Dermis microvascular lymphatic vessel endothelial cell (primary cell): ENCODE data around the gene TIMM9. TPM values are rescaled to one million over a fixed set of nuclear protein-coding genes. Genes with fewer than 3 reads are reported as not detected.
"Not testable (repeated sequence)": the region's sequence is repeated elsewhere in the genome, so short reads cannot be mapped to it uniquely, and the experiment has no call there.

ENCODE experiments used
- DNase-seq, 2 donors: peaks; one replicate each; pipeline versions ENCODE4 v3.0.0 to v3.0.0-alpha.2; 2010; ENCODE audit warnings: low read depth in 2 of 2
- total RNA-seq: library from RNA; depleted of rRNA; stranded (reverse); fragments of >200 nt; gene quantifications from 2 replicates; pipeline ENCODE4 v1.2.1, GENCODE V29; 2014

The TIMM9 gene
- total RNA-seq, 1 donor from 2014 or later = 15.7 TPM

DNA sequence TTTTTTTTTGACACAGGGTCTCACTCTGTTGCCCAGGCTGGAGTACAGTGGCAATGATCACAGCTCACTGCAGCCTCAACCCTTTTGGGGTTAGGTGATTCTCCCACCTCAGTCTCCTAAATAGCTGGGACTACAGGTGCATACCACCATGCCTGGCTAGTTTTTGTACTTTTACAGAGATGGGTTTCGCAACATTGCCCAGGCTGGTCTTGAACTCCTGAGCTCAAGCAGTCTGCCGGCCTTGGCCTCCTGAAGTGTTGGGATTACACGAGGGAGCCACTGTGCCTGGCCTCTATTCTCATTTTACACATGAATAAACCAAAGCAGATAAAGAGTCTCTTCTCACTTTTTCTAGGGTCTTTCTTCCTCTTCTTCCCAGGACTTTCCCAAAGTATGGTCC is 28.4 kb downstream of the TIMM9 start:
- no peak for DNase-seq

DNA sequence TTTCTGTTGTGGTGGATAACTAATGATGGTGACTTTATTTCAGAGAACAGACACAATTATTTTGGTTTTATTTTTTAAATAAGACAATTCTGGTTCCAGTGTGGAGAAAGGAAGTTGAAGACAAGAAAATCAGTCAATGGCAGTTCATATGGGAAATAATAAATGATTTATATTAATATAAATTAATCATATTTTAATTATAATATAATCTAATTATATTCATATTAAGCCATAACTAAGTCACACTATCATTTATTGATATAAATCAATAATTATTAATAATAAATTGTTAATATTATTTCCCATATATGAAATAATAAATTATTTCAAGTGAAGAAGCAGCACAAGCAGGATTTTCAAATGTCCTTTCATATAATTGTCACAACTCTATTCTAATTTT is 28.8 kb downstream of the TIMM9 start:
- DNase-seq = no peak

DNA sequence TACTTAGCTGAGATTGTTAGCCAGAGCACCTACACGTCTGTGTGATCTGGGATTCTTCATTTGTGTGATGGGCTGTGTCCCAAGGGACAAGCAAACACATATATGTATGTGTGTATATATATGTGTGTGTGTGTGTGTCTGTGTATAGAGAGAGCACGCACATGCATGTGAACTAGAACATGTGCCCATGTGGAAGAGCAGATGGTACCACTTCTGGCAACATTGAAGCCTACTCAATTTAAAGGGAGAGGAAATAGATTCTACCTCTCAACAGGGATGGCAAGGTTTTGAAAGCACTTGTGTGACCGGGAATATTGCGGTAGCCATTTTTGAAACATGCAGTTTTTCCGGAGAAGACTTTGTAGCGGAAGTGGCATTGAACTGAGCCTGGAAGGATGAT is 30.2 kb downstream of the TIMM9 start:
- DNase-seq = no peak

DNA sequence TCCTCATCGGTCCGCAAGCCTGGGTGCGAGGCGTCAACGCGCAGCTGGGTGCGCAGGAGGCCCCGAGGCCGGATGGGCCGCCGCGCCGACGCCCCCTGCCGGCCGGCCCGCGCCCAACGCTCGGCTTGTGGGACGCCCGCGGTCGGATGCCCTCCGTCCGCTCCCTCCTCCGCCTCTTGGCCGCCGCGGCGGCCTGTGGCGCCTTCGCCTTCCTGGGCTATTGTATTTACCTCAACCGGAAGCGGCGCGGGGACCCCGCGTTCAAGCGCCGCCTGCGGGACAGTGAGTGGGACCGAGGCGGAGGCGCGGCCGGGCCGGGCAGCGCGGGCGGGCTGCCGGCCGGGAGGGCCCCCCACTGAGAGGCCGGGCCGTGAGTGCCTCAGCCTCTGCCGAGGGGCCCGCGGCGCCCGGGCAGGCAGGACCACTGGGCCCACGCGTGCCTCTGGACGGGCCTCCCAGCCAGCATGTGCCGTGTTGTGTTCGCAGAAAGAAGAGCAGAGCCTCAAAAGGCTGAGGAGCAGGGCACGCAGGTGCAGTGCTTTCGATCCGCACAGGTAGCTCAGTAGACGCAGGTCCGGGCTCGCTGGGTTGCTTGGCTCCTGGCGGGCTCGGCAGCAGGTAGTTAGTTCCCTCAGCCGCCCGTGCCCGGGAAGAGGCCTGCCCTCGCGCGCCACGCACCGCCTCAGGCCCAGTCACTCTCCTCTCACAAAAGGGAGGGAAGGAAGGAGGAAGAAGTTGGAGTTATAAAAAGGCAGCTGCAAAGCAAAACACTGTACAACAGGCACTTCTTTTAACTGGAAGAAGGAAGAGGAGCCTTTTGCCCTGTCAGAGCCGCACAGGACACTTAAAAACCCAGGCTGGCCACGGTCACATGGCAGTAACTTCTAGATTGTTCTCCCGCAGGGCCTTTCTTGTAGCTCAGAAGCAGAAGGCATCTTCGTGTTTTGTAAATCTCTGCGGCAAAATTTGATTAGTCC is 31.2 kb downstream of the TIMM9 start, which contains the start of gene TOMM20L:
TOMM20L (plus strand) TSS at position 119 of the 977 bp plus-strand sequence; CDS start at position 147, 28 bp downstream.
- peak; percentile 11 to 69 for DNase-seq

DNA sequence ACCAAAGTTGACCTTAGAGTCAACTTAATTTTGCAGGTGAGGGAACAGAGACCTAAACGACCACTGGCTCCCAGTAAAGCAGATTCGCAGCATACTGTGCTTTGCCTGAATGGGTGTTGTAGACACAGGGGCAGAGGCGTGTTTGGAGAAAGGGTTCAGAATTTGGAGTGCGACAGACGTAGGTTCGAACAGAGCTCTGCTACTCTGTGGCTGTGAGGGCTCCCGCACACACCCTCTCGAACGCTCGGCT is 31.8 kb downstream of the TIMM9 start:
- DNase-seq = no peak

DNA sequence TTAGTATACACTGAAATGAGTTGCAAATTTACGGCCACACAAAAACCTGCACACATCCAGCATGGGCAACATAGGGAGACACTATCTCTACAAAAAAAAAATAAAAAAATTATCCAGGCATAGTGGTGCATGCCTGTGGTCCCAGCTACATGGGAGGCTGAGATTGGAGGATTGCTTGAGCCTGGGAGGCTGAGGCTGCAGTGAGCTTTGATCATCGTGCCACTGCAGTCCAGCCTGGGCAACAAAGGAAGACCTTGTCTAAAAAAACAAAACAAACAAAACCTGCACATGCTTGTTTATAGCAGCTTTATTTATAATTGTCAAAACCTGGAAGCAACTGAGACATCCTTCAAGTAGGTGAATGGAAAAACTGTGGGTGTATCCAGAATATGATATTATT is 36.5 kb downstream of the TIMM9 start:
- no peak for DNase-seq

DNA sequence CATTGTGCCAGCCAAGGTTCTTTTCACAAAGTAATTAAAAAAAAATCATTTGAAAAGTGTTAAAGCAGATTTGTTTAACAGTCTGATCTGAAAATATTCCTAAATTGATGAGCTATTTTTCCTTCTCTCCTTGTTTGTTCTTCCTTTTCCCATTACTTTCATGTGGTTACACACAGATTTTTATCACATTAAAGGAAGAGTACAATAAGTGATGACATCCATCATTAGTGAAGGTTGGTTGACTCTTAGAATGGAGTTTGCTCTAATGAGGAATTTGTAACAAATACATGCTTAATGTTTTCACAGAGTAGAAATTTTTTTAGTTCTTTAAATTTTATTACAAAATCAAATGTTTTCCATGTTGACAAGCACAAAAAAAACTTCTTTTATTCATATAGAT is 50.5 kb downstream of the TIMM9 start:
- no peak for DNase-seq

DNA sequence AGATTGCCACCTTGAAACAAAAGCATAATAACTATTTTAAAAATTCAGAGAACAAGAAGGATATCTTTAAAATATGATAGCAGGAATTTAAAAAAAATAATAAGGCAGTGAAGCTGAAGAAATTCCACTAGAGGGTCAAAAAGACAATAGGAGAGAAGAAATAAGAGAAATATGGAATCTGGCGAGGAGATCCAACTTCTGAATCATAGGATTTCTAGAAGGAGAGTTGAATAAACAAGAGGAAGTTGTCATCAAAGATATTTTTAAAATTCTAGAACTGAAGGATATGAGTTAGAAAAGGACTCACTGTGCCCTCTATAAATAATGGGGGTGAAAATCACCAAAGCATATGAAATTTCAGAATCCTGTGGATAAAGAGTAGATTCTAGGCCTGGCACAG is 58.4 kb downstream of the TIMM9 start:
- peak in 1 of 2 donors; percentile 54 for DNase-seq

DNA sequence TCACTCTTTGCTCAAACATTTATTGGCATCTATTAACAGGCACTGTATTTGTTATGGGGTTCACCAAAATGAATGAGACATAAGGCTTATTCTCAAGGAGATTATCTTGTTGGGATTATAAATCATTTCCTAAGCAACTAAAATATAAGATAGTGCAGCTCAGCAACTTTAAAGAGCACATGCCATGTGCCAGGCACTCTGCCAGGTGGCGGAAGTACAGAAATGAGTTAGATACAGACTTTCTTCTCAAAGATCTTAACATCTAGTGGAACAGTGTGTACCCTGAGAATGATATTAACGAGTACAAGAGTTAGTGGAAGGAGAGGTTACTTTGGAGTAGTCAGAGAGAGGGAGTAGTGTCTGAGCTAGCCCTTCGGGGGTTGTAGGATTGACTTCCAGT is 60.0 kb downstream of the TIMM9 start:
- no peak for DNase-seq

DNA sequence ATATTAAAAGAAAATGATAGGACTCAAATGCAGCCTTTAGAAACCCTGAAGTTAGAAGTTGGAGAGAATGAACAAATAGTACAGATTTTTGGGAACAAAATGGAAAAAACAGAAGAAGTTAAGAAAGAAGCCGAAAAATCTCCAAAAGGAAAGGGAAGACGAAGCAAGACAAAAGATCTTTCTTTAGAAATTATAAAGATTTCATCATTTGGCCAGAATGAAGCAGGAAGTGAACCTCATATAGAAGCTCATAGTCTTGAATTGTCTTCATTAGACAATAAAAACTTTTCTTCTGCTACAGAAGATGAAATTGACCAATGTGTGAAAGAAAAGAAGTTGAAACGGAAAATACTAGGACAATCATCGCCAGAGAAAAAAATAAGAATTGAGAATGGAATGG is 63.0 kb downstream of the TIMM9 start:
- no peak for DNase-seq

DNA sequence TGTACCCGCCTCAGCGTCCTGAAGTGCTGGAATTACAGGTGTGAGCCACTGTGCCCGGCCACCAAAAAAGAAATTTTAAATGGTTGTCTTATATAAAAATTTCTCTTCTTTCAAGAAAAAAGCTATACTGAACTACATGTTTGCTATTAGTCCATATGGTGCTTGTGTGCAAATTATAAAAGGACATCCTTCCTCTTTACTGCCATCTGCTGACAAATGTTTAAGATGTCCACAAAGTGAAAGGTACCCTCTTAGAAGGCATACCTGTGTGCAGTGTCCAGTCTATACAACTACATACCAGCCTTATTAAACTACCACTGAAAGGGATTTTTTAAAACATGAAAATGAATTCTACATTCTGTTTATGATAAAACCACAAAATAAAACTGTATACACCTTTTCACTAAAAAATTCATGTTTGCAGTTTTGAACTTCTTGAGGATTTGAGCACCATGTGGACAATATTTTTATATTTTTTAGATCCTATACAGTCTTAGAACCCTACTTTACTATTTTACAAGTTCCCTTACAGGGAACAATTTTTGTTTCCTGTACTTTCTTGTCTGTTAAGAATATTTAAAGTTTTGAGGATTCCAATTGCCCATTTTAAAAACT is 64.4 kb downstream of the TIMM9 start:
- DNase-seq = peak; percentile 11 to 34

DNA sequence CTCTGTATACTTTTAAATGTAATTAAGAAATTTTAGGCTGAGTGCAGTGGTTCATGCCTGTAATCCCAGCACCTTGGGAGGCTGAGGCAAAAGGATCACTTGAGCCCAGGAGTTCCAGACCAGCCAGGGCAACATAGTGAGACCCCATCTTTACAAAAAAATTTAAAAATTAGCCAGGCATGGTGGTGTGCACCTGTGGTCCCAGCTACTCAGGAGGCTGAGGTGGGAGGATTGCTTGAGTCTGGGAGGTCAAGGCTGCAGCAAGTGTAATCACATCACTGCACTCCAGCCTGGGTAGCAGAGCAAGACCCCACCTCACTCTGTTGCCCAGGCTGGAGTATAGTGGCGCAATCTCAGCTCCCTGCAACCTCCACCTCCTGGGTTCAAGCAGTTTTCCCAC is 65.1 kb downstream of the TIMM9 start:
- DNase-seq = not testable (repeated sequence)

Other genes with a start within 250 kb of the TIMM9 start
- gene ACTR10, start 227.4 kb downstream of the TIMM9 start, total RNA-seq = 24.9 and 27.7 TPM in 2 replicates
- gene PSMA3, start 182.7 kb downstream of the TIMM9 start, total RNA-seq = 106 and 120 TPM in 2 replicates
- 8.7 and 10.6 TPM in 2 replicates for gene ARID4A, start 129.0 kb downstream of the TIMM9 start, total RNA-seq
- not detected in 2 replicates for gene TOMM20L, start 31.6 kb downstream of the TIMM9 start, total RNA-seq
- 15.2 and 17.1 TPM in 2 replicates for gene KIAA0586, start 188 bp upstream of the TIMM9 start, total RNA-seq
- 0.13 TPM in 2 replicates for gene DACT1, start 210.4 kb upstream of the TIMM9 start, total RNA-seq